Left hindlimb (tissue), 1 donor: ENCODE results near the gene KCNH2.

ENCODE experiments used
- DNase-seq: peaks from one replicate; pipeline ENCODE4 v3.0.0-alpha.2; 2018

KCNH2 gene

DNA sequence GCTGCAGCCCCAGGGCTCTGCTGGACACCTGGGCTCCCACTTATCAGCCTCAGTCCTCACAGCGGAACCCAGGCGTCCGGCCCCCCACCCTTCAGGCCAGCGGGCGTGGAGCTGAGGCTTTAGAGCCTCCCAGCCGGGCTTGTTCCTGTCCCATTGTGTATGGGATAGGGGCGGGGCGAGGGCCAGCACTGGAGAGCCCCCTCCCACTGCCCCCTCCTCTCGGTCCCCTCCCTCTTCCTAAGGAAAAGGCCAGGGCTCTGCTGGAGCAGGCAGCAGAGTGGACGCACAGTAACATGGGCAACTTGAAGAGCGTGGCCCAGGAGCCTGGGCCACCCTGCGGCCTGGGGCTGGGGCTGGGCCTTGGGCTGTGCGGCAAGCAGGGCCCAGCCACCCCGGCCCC is 15.4 kb upstream of the KCNH2 start:
- no peak for DNase-seq

DNA sequence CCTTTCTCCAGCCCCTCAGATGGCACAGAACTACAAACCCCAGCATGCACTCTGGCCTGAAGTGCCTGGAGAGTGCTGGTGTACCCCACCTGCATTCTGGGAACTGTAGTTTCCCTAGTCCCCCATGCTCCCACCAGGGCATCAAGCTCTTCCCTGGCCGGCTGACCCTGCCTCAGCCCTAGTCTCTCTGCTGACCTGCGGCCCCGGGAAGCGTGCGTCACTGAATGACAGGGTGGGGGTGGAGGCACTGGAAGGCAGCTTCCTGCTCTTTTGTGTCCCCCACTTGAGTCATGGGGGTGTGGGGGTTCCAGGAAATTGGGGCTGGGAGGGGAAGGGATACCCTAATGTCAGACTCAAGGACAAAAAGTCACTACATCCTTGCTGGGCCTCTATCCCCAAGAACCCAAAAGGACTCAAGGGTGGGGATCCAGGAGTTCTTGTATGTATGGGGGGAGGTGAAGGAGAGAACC is 14.7 kb upstream of the KCNH2 start:
- DNase-seq, result no peak

DNA sequence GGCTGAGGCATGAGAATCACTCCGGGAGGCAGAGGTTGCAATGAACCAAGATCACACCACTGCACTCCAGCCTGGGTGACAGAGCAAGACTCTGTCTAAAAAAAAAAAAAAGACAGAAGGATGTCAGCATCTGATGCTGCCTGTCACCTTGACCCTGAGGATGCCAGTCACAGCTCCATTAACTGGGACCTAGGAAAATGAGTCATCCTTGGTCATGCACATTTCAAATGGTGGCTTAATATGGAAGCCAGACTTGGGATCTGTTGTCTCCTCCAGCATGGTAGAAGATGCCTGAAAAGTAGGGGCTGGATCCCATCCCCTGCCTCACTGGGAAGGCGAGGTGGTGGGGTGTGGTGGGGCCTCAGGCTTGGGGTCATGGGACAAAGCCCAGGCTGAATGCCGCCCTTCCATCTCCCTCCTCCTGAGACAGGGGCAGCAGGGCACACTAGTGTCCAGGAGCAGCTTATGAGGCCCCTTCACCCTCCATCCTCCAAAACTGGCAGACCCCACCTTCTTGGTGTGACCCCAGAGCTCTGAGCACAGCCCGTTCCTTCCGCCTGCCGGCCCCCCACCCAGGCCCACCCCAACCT is 14.0 kb upstream of the KCNH2 start:
- DNase-seq, result no peak

DNA sequence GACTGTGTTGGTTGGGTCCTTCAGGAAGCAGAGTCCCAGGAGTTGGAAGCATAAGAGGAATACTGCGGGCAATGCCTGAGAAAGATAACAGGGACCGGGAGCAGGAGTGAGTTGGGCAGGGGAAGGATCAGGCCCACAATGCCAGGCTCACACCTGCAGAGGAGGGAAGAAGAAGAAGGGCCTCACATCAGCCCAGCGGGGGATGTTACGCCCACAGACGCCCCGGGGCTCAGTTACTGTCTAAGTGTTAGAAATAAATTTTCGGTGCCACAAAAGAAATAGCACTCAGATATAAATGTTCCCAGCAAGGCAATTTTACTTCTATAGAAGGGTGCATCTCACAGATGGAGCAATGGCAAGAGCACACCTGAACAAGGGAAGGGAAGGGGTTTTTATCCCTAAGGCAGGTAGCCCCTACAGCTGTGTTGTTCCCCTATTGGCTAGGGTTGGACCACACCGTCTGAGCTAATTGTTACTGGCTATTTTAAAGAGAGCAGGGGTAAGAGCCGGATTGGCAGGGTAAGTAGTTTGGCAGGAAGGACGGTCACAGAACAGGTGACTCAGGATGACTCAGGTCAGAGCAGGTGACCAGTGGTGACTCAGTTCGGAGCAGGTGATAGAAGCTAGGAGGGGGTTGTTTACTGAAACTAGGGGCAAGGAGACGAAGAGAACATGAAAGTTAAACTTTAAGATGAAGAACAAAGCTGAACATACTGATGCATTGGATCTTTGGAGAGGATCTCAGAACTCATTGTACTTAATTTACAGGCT is 12.5 kb upstream of the KCNH2 start, which contains the start of gene NOS3:
Gene NOS3 (plus strand): TSS at position 602 of the 771 bp plus-strand sequence. CDS start 2,787 bp downstream, outside the sequence.
- no peak for DNase-seq

DNA sequence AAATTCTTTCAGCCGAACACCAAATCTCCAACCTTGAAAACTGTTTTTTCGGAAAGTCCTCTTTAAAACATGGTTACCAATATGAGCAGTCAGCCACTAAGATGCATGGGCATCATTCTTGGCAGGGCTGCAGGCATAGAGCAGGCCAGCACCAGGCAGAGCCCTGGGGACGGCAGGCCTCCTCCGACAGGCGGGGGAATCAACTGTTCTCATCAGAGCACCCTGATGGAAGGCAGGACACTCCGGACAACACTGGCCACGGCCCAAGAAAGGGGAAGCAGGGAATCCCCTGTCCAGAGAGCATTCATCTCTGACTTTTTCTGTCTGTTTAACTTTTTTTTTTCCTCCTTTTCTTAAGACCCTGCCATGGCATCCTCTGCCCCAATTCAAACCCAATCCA is 11.3 kb upstream of the KCNH2 start:
- DNase-seq, result no peak

DNA sequence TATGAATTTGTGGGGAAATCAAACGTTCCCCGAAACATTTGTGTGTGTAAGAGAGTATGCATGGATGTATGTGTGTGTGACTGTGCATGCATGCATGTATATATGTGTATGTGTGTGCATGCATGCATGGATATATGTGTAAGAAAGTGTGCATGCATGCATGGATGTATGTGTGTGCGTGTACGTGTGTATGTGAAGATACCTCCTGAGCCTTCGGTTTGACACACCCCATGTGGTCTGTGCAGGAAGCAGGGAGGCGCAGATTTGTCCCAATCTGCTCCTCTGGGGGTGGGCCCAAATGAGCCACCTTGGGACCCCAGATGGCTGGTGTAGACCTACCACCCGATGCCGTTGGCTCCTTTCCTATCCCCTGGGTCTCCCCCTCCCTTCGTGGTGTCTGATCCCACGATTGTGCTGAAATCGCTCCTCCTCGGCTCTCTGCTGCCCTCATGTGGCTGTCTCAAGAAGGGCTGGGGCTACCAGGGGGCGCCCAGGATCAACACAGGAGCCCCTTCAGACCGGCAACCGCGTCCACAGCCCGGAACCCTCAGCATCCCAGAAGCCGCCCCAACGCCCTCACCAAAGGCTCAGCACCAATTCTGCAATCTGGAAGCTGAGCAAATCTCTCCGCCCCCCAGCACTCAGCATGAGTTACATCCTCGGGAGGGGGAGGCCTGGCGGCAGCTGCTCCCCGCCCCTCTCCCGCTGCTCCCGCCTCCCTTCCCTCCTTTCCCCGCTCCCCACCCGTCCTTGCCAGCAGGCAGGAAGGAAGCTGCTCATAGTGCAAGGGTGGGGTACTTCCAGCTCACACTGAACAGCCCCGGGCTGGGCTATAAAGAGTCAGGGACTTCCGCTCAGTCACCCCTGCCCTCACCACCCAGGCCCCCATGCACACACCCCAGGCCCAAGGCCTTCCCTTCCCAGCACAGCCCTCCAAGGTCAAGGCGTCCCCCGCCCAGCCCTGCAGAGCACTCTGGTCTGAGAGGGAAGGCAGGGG is 10.4 kb upstream of the KCNH2 start:
- DNase-seq, result peak; percentile 80

DNA sequence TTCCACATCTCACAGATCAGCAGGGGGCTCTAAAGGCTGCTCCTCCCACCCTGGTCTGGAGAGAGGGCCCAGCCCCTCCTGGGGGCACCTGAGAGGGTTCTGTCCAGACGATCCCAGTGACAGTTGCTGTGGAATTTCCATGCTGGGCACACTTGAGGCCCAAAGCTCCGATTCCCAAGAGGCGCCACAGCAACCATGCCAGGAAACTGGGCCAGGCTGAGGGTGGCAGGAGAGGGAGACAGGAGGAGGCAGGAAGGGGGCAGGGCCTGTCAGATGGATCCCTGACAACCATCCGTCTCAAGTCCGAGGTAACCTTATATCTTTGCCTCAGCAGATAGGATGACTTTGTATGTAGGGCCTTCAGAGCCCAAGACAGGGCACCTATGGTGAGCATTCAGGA is 8.4 kb upstream of the KCNH2 start:
- no peak for DNase-seq

DNA sequence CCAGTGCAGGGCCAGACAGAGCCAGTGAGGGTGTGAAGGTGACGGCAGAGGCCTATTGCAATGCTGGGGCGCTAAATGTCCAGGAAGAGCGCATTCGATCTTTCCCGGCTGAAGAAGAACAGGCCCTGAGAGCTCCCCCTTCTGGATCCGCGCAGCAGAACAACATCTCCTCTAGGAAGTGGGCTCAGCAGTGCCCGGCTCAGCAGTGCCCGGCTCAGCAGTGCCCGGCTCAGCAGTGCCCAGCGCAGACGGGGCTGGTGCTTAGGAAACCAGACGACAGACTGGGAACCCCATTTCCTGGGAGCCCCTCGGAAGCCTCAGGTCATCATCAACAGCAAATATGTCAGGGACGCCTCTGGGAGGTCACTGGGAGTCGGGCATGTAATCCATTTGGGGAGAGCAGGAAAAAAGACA is 8.0 kb upstream of the KCNH2 start:
- no peak for DNase-seq

DNA sequence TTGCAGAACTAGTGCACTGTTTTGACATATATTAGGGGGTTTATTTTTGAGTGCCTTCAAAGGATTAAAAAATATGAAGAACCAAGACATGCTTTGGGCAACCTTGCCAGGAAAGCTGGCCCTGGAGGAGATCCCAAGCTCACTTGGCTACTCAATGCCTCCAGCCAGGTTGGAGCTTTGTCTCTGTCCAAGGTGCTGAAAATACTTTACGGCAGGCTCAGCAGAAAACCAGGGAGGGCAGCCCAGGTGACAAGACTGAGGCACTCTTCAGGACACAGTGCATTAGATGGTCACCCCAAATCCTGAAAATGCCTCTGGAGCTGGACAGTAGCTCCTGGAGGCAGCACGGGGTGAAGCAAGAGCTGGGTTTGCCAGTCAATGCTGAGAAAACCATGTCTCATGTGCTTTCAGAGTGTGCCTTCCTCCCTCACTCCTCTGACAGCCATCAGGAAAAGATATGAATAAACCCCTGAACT is 5.8 kb upstream of the KCNH2 start:
- DNase-seq, result no peak

DNA sequence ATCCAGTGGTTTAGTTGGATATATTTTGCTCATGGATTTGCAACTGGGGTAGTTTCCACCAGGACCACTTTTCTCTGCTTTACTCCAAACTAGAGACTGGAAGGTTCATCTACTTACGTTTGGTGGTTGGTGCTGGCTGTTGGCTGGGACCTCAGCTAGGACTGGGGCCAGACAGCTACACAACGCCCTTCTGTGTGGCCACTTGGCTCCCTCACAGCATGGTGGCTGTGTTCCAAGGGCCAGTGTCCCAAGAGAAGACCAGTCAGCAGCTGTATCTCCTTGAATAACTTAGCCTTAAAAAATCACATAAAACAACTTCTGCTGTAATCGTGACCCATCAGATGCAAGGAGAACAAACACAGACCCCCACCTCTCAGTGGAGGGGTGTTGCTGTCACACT is 4.2 kb upstream of the KCNH2 start:
- no peak for DNase-seq

DNA sequence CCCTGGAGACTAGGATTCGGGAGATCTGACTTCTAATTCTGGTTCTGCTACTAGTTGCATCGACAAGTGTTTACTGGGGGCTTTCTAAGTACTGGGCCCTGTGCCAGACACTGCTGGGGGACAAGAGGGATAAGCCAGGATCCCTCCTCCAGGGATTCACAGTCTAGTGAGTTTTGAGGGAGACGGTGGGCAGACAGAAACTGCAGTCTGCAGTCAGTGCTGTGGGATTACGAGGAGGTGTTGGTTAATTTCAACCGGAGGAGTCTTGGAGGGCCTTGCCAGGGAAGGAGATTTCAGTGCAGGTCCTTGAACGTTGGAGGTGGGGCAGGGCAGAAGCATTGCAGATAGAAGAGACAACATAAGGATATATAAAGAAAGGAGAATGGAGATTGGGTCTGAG is 3.5 kb upstream of the KCNH2 start:
- no peak for DNase-seq

DNA sequence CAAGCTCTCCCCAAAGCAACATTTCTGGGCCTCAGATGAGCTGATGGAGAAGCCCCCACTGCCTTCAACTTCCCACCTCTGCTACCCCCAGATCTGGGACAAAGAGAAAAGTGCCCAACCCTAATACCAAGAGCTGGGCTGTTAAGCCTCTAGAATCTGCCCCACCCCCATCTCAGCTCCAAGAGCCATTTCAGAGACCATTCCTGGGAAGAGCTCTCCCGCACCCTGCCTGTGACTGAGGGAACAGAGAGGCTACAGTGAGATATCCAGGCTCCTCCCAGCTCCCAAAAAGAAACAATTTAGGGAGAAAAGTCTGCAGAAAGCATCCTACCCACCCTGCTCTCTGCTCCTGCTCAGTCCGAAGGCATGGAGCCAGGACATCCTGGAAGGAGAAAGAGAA is 2.5 kb upstream of the KCNH2 start:
- no peak for DNase-seq

DNA sequence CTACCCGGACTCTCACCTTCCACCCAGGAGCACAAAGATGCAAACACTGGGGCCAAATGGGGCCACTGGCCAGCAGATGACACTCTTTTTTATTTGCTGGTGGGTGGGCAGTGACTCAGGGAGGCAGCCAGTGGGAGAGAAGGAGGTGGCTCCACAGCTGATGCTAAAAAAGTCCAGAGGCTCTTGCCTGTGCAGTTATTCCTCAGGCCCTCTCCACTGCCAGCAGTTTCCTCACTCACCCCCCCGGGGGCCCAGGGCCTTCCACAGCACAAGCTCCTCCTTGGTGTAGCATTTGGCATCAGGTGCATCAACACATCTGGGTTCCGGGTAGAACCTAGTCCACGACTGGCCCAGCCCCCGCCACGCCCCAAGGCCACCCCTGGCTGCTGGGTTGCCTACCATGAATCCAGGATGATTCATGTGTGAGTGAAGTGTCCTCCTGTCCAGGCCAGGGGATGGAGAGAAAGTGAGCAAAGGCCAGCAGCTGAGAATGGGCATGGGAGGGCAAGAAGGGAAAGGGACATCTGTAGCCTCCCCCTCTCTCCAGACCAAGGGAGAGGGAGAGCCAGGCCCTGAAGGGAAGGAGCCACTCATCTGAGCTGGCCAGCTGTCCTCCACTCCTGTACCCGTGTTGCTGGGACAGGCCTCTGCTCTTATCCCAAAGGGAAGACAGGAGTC is 1.7 kb upstream of the KCNH2 start:
- no peak for DNase-seq

DNA sequence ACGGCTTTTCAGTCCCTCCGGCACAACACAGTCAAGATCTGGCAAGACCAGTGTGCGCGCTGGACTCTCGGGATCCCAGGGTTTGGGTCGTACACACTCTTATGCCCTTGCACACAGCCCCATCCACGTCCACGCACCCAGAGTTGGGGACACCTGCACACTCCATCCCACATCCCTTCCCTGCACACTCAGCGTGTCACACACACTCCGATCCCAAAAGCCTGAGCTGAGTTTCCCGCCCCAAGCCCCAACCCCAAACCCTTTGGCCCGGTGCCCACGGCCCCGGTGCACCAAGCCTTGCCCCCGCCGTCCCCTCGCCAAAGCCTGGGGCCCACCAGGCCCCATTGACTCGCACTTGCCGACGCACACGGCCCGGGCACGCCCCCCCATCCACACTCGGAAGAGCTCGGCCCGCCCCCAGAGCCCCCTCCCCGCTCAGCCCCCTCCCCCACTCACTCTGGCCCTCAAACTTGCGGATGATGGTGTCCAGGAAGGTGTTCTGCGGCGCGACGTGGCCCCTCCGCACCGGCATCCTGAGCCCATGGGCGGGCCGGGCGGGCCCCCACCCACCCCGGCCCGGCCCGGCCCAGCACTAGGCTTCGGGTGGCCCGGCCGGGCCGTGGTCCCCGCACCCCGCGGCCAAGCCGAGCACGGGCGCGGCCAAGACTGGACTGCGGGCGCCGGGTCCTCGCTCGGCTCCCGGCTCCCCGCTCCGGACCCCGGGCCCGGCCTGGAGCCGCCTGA is 567 bp downstream of the KCNH2 start:
- no peak for DNase-seq

DNA sequence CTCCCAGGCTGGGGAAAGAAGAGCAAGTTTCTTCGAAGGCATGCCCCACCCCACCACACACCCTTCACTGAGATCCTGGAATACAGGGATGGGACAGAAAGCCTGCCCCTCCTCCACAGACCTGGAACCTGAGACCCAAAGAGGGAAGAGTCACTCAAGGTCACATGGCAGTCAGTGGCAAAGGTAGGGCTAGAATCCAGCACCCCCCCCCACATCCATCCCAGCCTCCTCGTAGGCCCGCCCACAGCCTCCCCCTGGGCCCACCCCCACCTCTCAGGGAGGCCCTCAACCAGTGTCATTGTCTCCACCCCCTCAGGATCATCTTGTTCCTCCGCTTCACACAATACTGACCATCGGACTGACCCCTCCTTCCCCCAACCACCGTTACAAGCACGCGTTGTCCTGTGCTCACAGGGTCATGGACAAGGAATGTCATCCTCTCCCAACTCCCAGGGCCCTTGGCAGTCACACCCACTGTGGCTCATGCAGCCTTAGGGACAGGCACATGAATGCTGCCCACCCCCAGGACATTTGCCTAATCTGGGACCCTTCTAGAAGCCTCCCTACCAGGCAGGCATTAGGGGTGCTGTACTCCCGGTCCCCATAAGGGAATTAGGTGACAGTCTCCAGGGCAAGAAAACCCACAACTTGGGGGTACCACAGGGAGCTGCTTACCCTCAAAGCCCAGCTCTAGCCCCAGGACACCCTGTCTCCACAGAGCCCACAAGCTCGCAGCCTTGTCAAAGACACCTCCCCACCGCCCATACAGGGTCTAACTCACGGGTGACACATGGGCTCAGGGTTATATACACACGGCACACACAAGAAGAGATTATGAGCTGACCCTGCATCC is 1.4 kb downstream of the KCNH2 start:
- no peak for DNase-seq

DNA sequence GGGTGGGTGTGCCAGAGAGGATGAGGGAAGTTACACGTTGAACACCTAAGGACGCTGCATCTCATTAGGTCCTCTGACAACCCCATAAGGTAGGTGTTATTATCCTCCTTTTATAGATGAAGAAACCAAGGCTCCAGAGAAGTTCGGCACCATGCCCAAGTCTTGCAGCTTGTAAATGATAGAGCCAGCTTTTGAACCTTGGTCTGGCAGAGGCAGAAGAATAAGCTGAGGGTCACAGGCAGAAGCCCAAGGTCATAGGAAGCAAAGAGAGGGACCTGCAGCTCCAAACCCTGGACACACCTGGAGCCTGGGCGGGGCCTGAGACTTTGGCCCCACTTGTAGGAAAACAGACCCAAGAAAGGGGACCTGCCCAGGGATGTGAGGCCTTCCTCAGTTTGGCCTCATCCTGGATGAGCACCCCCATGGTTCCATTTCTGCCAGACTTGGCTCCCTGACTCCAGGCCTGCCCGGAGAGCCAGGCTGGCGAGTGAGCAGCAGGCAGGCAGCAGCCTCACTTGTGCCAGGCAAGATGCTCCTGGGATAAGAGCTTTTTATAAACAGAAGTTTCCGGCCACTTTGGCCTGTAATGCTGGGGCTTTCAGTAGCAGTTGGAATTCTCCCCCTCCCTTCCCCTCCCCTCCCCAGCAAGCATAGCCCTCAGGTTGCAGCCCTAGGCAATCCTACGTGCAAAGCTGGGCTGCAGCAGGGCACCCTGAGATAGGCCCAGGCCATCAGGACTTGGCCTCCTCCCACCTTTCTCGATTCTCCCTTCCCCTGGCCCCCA is 2.4 kb downstream of the KCNH2 start:
- DNase-seq, result no peak

DNA sequence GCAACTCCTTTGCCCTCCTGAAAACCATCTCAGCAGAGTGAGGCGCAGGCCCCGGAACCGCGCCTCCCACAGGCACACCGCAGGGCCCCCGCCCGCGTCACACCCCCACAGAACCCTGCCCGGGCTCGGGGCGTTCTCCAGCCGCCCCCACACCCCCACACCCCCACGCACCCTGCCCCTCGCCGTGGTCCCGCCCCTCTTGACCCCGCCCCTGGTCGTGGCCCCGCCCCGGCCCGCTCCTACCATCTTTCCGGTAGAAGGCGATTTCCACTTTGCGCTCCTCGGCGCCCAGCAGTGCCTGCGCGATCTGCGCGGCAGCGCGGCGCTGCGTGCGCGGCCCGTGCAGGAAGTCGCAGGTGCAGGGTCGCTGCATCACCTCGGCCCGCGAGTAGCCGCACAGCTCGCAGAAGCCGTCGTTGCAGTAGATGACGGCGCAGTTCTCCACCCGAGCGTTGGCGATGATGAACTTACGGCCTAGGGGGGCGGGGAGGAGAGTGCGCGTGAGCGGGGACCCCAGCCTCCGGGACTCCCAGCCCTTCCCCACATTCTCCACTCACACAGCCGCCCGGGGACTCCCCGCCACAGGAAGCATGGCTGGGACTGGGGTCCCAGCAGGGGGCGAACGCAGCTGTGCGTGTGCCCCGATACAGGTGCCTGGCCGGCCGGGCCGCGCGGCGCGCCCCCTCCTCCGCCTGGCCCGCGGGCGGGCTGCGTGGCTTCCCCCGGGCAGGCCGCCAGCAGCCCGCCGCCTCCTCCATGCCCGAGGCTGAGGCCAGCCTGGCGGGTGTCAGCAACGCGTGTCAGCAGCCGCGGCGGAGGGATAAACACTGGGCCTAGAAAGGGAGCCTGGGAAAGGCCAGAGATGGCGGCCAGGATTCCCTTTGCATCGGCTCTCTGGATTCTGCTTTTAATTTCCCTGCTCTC is 3.4 kb downstream of the KCNH2 start:
- DNase-seq, result no peak

DNA sequence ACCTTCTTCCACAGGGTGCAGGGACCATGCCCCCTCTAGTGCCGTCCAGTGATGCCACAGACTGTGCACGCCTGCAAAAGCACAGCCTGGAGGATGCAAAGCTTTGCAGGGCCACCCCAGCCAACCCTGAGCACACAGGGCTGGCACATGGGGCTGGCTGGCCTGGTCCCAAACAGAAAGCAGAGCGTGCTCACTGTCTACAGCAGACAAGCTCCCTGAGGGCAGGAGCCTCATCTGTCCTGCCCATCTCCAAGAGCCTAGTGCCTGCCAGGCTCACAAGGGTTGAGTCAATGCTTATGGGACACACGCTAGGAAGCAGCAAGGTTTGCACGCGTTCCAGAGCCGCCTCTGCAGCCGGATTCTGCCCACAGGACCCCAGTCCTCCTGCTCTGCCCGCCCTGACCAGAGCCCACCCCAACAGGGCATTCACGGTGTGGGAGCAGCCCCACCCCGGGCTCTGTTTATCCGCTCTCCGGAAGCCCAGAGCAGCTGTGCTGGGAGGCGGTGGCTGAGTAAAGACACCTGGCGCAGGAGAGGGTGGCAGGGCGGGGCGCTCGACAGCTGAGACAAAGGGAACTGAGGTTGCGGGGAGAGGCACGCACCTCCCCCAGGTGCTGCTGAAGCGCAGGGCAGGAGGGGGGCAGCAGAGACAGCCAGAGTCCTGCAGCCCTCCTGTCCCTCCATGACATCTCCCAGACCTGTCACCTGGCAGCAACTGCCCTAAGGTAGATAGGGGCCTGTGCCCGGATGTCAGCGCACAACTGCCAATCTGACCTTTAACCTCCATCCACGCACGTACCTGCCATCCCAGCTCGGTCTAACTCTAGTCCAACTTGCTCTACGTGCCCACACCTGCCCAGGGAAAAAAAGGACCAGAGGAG is 4.3 kb downstream of the KCNH2 start:
- DNase-seq, result no peak
